Effector memory CD4-positive, alpha-beta T cell (primary cell): ENCODE data around the gene SLC26A2.
"Not testable (repeated sequence)": the region's sequence is repeated elsewhere in the genome, so short reads cannot be mapped to it uniquely, and the experiment has no call there.

Experiments used
- DNase-seq, 3 donors: peaks; one replicate each; pipeline ENCODE4 v3.0.0-alpha.2; 2020
- H3K27ac ChIP-seq: 2 replicates; pipeline ENCODE4 v1.7.0; 2013; ENCODE audit warnings: mild to moderate bottlenecking, low read length, moderate library complexity; ENCODE audit not compliant: insufficient read depth, poor library complexity, severe bottlenecking
- H3K27me3 ChIP-seq: replicated peaks from 2 replicates; pipeline ENCODE4 v1.7.0; 2013; ENCODE audit warnings: mild to moderate bottlenecking, low read length; ENCODE audit not compliant: insufficient read depth, control insufficient read depth, poor library complexity, severe bottlenecking
- H3K36me3 ChIP-seq: 2 replicates; pipeline ENCODE4 v1.7.0; 2013; ENCODE audit warnings: mild to moderate bottlenecking, low read length, moderate library complexity; ENCODE audit not compliant: control insufficient read depth, insufficient read depth
- H3K4me1 ChIP-seq: 2 replicates; pipeline ENCODE4 v1.7.0; 2013; ENCODE audit warnings: low read length, mild to moderate bottlenecking; ENCODE audit not compliant: control insufficient read depth, insufficient read depth, poor library complexity, severe bottlenecking
- H3K4me3 ChIP-seq: 2 replicates; pipeline ENCODE4 v1.7.0; 2013; ENCODE audit warnings: low read length, low read depth, mild to moderate bottlenecking; ENCODE audit not compliant: insufficient read depth, poor library complexity, severe bottlenecking
- H3K9me3 ChIP-seq: 2 replicates; pipeline ENCODE4 v1.7.0; 2013; ENCODE audit warnings: mild to moderate bottlenecking, low read length, moderate library complexity; ENCODE audit not compliant: control insufficient read depth

Gene SLC26A2

GRCh38 chr5:150020249-150020648 is 59.7 kb downstream of the SLC26A2 start:
- peaks cover 71% of the 10 kb centered on the region for H3K36me3 ChIP-seq
- H3K4me1 ChIP-seq, result no peaks in the 10 kb centered on the region
- no peak for DNase-seq
- no peak overlapping the region for H3K4me3 ChIP-seq
- no peak overlapping the region for H3K27ac ChIP-seq
- no peaks in the 10 kb centered on the region for H3K27me3 ChIP-seq
- no peaks in the 10 kb centered on the region for H3K9me3 ChIP-seq

- no peak for DNase-seq
- Histone ChIP-seq H3K27me3 (no peaks in the 10 kb centered on the region), H3K36me3 (peaks cover 73% of the 10 kb centered on the region), H3K27ac (no peak overlapping the region), H3K9me3 (no peaks in the 10 kb centered on the region), H3K4me1 (no peaks in the 10 kb centered on the region), H3K4me3 (no peak overlapping the region)
Observed at GRCh38 chr5:150021491-150022157, 61.1 kb downstream of the SLC26A2 start.

DNA sequence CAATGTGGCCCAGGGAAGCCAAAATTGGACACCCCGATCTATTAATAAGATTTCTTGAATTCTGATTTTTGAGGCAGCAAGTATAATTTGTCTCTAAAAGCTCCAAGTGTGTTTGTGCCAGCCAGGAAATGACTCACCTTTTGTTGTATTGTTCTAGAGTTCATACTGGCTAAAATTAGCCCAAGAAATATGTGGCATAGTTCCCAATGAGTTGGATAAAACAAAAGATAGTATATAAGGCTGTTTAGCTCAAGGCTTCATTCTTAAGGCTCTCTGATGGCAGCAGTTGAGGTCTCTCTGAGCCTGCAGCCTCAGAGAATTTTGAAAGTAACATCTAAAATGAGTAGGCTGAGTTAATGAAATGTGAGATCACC is 61.6 kb downstream of the SLC26A2 start:
- Histone ChIP-seq H3K9me3 (no peaks in the 10 kb centered on the region), H3K4me1 (no peaks in the 10 kb centered on the region), H3K4me3 (no peak overlapping the region), H3K27ac (no peak overlapping the region), H3K27me3 (no peaks in the 10 kb centered on the region), H3K36me3 (peaks cover 78% of the 10 kb centered on the region)
- DNase-seq, result no peak

DNA sequence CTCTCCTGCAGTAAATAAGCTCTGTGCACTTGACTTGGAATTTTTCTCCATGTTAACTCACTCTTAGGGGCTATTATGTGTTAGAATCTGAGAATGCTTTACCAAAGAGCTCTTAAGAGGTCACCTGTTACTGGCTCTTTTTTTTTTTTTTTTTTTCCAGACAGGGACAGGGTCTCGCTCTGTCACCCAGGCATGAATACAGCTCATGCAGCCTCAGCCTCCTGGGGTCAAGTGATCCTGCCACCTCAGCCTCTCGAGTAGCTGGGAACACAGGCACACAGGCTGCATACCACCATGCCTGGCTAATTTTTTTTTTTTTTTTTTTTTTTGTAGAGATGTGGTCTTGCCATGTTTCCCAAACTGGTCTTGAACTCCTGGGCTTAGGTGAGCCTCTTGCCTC is 62.1 kb downstream of the SLC26A2 start:
- H3K4me3 ChIP-seq, result no peak overlapping the region
- H3K27ac ChIP-seq, result no peak overlapping the region
- DNase-seq, result no peak
- H3K27me3 ChIP-seq, result no peaks in the 10 kb centered on the region
- H3K36me3 ChIP-seq, result peaks cover 82% of the 10 kb centered on the region
- H3K9me3 ChIP-seq, result no peaks in the 10 kb centered on the region
- no peaks in the 10 kb centered on the region for H3K4me1 ChIP-seq

DNA sequence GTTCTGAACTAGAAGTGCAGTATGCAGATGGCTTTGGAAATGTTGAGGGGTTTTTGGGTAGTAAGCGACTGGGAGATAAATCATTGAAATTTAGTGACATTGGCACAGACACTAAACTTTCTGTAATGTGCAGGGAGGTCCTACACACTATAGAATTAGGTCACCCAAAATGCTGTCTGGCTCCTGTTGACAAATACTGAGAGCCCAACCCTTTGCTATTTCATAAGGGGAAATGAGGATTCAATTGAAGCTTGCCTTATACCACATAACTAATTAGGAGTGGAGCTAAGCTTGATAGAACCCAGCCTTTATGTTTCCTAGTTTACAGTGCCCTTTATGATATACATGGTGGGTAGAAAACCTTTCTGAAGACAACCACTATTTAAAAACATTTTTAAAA is 62.6 kb downstream of the SLC26A2 start:
- H3K27ac ChIP-seq, result no peak overlapping the region
- no peak for DNase-seq
- no peaks in the 10 kb centered on the region for H3K27me3 ChIP-seq
- H3K36me3 ChIP-seq, result peaks cover 80% of the 10 kb centered on the region
- H3K4me1 ChIP-seq, result no peaks in the 10 kb centered on the region
- no peak overlapping the region for H3K4me3 ChIP-seq
- H3K9me3 ChIP-seq, result no peaks in the 10 kb centered on the region

DNA sequence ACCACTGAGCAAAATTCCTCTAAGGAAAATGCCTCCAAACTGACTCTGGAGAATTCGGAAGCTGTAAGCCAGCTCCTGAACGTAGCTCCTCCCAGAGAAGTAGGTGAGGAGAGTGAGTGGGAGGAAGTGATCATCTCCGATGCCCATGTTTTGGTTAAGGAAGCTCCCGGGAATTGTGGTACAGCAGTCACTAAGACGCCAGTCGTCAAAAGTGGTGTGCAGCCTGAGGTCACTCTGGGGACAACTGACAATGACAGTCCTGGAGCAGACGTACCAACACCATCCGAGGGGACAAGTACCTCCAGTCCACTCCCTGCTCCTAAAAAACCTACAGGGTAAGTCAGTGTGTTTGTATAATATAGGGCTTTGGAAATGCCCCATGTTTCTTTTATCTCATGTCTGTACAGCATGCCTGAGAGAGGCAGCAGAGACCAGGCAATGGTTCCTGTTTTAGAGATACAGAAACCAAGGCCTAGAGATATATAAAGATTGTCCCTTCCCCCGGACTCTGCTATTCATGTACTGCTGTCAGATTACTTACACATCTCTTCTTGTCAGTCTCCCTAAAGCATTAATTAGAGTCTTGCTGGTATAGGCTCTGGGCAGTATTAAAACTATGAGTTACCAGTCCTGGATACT is 63.9 kb downstream of the SLC26A2 start:
- Histone ChIP-seq H3K27me3 (no peaks in the 10 kb centered on the region), H3K4me3 (no peak overlapping the region), H3K36me3 (peaks cover 78% of the 10 kb centered on the region), H3K27ac (no peak overlapping the region), H3K9me3 (no peaks in the 10 kb centered on the region), H3K4me1 (no peaks in the 10 kb centered on the region)
- no peak for DNase-seq

GRCh38 chr5:150026682-150027172 is 66.2 kb downstream of the SLC26A2 start:
- Histone ChIP-seq H3K9me3 (no peaks in the 10 kb centered on the region), H3K4me1 (no peaks in the 10 kb centered on the region), H3K36me3 (peaks cover 79% of the 10 kb centered on the region), H3K27ac (no peak overlapping the region), H3K4me3 (no peak overlapping the region), H3K27me3 (no peaks in the 10 kb centered on the region)
- no peak for DNase-seq

DNA sequence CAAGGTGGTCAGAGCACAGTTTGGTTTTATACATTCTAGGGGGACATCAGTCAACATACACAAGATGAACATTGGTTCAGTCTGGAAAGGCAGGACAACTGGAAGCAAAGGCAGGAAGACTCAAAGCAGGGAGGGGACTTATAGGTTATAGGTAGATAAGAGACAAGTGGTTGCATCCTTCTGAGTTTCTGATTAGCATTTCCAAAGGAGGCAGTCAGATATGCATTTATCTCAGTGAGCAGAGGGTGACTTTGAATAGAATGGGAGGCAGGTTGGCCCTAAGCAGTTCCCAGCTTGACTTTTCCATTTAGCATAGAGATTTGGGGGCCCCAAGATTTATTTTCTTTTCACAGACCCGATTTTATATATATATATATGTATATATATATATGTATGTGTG is 67.5 kb downstream of the SLC26A2 start:
- H3K36me3 ChIP-seq, result peaks cover 79% of the 10 kb centered on the region
- not testable (repeated sequence) for H3K4me1 ChIP-seq

DNA sequence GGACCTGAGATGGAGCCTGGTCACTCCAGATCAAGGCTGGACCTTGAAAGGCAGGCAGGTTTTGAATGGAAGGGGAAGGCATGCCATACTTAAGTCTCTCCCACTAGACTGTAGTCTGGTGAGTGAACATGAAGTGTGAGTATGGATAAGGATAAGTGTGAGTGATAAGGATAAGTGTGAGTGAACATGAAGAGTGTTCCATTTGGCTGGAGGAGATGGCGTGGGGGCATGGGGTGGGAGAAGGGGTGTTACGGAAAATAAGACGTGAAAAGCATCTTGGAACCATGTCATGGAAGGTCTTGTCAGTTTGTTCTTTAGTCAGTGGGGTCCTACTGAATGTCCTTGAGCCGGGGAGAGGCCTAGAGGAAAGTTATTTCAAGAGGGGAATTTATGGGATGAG is 72.8 kb downstream of the SLC26A2 start:
- DNase-seq, result no peak
- Histone ChIP-seq H3K27ac (no peak overlapping the region), H3K27me3 (no peaks in the 10 kb centered on the region), H3K4me3 (no peak overlapping the region), H3K4me1 (no peaks in the 10 kb centered on the region), H3K9me3 (no peaks in the 10 kb centered on the region), H3K36me3 (peaks cover 80% of the 10 kb centered on the region)

More for the DNA sequence above, 67.5 kb downstream of the SLC26A2 start:
- H3K27ac ChIP-seq, DNase-seq, H3K27me3 ChIP-seq, H3K4me3 ChIP-seq, H3K9me3 ChIP-seq: not testable (repeated sequence)

- no peaks in the 10 kb centered on the region for H3K4me1 ChIP-seq
- H3K27ac ChIP-seq, result no peak overlapping the region
- H3K4me3 ChIP-seq, result no peak overlapping the region
- no peak for DNase-seq
- H3K9me3 ChIP-seq, result no peaks in the 10 kb centered on the region
- no peaks in the 10 kb centered on the region for H3K27me3 ChIP-seq
- H3K36me3 ChIP-seq, result peaks cover 80% of the 10 kb centered on the region
Observed at GRCh38 chr5:150034662-150035061, 74.1 kb downstream of the SLC26A2 start.
